GM19324 (cell line): ENCODE data around the gene NDUFV1.
"Not testable (repeated sequence)": the region's sequence is repeated elsewhere in the genome, so short reads cannot be mapped to it uniquely, and the experiment has no call there.

Experiments used
- ATAC-seq: cut with Tn5 transposase; IDR thresholded peaks from one replicate; pipeline ENCODE4 v1.9.1; 2021; ENCODE audit warnings: mild to moderate bottlenecking, moderate library complexity; ENCODE audit not compliant: unreplicated experiment, low FRiP score

Gene NDUFV1

GRCh38 chr11:67622905-67623304, 16.2 kb downstream of the NDUFV1 start:
- not testable (repeated sequence) for ATAC-seq

- ATAC-seq = not testable (repeated sequence)
These were observed 17.1 kb downstream of the NDUFV1 start for GRCh38 chr11:67623795-67624194.

DNA sequence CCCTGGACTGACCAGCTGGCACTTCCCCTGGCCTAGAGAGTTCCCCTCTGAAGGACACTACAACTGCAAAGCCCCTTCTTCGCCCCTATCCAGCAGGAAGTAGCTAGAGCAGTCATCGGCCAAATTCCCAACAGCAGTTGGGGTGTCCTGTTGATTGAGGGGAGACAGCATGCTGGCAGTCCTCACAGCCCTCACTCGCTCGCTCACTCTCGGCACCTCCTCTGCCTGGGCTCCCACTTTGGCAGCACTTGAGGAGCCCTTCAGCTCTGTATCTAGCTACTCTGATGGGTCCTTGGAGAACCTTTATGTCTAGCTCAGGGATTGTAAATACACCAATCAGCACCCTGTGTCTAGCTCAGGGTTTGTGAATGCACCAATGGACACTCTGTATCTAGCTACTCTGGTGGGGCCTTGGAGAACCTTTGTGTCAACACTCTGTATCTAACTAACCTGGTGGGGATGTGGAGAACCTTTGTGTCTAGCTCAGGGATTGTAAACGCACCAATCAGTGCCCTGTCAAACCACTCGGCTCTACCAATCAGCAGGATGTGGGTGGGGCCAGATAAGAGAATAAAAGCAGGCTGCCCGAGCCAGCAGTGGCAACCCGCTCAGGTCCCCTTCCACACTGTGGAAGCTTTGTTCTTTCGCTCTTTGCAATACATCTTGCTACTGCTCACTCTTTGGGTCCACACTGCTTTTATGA, 19.5 kb downstream of the NDUFV1 start:
- not testable (repeated sequence) for ATAC-seq

- no peak for ATAC-seq
These were observed 20.2 kb downstream of the NDUFV1 start for GRCh38 chr11:67626970-67627369.

GRCh38 chr11:67627441-67627811, 20.7 kb downstream of the NDUFV1 start:
- ATAC-seq = no peak

- ATAC-seq = no peak
These were observed 21.3 kb downstream of the NDUFV1 start for GRCh38 chr11:67627812-67628624.

DNA sequence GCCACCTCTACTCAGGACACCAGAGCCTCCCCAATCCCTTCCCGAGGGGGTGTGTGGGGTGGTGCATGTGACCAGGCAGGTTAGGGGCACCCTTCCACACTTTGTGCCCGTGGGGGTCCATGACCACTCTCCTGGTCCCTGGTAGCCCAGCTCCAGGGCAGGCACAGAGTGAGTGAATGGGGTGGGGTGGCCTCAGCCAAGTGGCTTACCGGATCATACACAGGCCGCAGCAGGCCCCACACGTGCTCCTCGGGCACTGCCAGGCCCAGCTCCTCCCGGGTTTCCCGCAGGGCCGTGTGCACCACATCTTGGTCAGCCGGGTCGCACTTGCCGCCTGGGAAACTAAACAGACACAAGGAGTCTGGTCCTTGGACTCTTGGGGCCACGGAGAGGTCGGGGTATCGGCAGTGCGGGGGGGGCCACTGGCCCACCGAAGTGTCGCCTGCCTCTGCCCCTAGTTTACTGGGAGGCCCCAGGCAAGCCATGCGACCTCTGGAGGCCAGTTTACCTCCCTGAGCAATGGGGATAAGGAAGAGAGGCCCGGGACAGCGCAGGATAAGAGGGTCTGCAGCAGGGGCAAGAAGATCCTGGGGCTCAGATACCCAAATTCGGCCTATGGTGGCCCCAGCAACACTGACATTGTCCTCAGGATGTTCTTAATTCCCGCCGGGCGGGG, 22.1 kb downstream of the NDUFV1 start:
- ATAC-seq = no peak

DNA sequence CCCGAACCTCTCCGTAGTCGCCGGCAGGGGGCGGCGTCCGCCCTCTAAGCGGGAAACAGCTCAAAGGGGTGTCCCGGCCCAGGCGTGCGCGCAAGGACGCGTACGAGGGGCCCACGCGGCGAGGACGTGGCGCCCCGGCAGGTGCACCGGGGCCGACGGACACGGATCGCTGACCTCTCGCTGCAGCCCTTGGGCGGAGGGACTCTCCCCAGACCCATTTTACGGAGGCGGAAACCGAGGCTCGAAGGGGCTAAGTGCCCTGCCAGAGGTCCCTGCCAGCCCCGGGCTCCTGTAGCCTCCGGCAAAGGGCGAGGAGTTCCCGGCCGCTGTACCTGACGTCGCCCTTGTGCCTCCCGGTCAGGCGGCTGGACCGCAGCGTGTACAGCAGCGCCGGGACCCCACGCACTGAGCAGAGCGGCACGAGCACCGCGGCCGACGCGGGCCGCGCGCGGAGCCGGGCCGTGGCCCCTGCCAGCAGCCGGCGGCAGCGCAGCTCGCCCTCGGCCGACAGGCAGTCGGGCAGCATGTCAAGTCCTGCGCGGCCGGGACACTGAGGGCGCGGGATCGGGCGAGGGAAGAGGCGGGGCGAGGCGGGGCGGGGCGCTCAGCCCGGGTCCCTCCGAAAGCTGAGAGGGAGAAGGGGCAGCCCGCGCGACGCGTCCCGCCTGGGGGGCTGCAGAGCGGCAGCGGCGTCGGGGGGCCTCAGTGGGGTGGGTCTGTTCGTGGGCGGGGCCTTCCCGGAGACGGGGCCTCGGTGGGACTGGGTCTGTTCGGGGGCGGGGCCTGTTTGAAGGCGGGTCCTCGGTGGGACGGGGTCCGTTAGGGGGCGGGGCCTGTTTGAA, 22.9 kb downstream of the NDUFV1 start, which contains the start of gene NUDT8:
Gene NUDT8, minus strand, starts transcription at position 552 of the 842 bp plus-strand sequence. Its CDS starts 26 bp downstream, at position 526.
- ATAC-seq = peak; percentile 43

GRCh38 chr11:67630228-67630942, 23.6 kb downstream of the NDUFV1 start:
- peak; percentile 64 for ATAC-seq

GRCh38 chr11:67630943-67631331, 24.2 kb downstream of the NDUFV1 start:
- no peak for ATAC-seq

DNA sequence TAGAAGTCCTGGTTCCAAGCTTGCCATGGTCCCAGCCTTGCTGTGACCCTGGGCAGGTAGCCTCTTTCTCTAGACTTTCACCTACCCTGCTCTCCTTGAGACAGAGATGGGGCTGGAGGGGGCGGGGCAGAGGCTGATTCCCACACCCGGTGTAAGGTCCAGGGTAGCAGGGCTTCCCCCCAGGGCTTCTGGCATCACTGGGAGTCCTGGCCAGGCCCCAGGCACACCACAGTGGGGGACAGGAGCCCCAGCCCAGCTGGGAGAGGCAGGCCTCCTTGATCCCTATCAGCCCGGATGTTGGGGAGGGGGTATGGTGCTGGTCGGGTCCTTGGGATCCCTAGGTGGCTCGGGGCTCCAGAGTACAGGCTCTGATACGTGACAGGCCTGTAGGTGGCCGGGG, 24.7 kb downstream of the NDUFV1 start:
- no peak for ATAC-seq

- ATAC-seq = no peak
These were observed 25.1 kb downstream of the NDUFV1 start for GRCh38 chr11:67631853-67632174.

DNA sequence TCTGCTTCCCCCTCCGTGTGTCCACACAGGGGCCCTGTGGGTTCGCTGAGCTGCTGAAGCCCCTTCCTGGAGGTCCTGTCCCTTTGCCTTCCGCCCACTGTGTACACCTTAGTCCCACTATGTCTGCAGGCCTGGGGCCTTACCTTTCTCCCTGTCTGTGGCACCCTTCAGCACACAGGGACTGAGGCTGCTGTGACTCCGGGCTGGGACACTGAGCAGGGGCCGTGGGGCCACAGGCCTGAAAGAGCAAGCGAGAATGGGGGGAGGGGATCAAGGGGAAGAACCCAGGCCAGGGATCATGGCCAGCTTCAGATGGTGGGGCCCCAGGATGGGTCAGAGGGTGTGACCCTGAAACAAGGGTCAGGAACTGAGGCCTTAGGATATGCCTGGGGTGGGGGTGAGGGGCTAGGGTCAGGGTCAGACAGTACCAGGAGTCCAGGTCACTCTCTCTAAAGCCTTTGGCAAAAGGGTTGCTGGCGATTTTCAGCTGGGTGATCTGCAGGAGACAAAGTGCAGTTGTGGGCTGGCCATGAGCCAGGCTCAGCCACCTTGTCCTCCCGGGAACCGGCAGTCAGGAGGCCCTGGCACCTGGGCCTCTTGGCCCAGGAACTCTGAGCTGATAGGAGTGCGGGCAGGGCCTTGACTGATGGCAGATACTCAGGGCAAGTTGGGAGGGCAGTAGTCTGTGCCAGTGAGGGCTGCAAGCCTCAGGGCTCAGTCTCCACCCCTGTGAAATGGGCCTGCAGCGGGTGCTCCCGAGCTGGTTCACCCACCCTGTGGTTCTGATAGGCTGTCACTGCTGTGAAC, 25.6 kb downstream of the NDUFV1 start:
- no peak for ATAC-seq

DNA sequence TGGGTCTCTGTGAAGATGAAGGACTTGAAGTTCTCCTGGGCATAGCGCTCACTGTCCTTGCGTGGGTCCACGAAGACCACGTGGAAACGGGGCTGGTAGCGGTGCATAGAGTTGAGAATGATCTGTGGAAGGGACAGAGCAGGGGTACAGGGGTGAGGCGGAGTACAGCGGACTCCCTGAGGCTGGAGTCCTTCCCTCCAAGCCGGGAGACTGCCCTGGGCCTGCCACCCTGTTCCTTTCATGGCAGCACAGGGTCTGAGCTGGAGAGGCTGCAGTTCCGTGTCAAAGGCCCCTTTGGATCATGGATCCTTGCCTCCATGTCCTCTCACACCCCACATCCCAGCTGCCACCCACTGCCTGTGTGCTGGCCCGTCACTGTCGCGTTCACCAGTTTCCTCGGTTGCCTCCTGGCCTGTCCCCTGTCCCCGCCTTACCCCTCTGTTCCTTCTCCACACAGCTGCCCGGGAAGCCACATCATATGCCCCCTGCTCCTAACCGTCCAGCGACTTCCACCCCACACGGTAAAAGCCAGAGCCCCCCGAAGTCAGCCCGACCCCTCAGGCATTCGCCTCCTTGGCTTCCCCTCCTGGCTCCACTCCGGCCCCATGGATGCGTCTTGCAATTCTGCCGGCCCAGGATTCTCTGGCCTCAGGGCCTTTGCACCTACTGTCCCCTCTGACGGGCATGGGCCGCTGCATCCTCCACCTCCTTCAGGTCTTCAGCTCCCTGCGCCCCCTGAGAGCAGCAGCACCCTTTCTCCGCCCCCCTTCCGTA, 26.4 kb downstream of the NDUFV1 start:
- no peak for ATAC-seq

GRCh38 chr11:67633758-67634365, 27.1 kb downstream of the NDUFV1 start:
- ATAC-seq = no peak

DNA sequence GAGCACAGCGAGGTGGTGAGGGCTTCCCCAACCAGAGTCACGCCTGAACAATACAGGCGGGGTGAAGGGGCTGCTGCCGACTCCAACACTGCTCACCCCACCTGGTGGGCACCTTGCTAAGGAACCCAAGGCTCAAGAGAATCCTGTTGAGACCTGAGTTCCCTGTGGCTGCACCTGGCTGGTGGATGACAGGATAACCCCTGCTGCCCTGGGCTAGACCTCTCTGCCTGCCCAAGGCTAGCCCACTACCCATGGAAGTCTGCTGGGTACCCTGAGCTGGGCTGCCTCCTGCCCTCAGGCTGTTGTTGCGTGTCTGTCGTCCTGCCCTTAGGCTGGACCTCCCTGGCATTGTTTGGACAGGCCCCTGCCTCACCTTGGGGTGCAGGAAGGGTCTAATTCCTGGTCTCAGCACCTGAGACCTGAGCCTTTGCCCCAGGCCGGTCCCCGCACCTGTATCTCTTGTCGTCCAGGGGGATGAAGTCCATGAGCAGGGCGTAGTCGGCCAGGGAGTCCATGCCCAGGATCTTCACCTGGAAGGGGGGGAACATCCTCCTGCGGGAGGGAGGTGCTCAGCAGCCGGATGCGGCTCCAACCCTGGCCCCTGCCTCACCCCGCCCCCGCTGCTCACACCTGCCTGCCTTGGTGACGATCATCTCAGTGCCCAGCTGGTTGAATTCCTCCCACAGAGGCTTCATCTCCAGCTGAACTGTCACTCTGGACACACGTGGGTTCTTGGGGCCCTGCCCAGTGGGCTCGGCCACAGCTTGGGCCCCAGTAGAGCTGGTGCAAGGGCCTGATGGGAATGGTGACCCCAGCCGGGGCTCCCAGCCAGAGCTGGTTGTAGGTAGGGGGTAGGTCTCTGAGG, 27.9 kb downstream of the NDUFV1 start:
- ATAC-seq = no peak

GRCh38 chr11:67635231-67635521, 28.4 kb downstream of the NDUFV1 start:
- no peak for ATAC-seq
